CD4-positive, CD25-positive, alpha-beta regulatory T cell (primary cell): ENCODE results near the gene RPS4Y1. TPM values are rescaled to one million over a fixed set of nuclear protein-coding genes. Genes with fewer than 3 reads are reported as not detected.

Source experiments
- ATAC-seq, 2 donors: fragments of 150-1000 bp; cut with Tn5 transposase; one replicate each; pipeline ENCODE4 v1.10.0; 2021; ENCODE audit warnings: low read depth in 2 of 2, moderate number of reproducible peaks in 2 of 2, moderate library complexity in 1 of 2
- DNase-seq, 3 donors: peaks; one replicate each; pipeline versions ENCODE4 v3.0.0 to v3.0.0-alpha.2; 2012 to 2022; ENCODE audit warnings: mixed read lengths in 1 of 3
- H3K27ac ChIP-seq: one replicate; pipeline ENCODE4 v1.7.0; 2013; ENCODE audit warnings: mild to moderate bottlenecking, low read length; ENCODE audit not compliant: insufficient read depth, poor library complexity, severe bottlenecking
- H3K27me3 ChIP-seq: one replicate; pipeline ENCODE4 v1.7.0; 2013; ENCODE audit warnings: low read length; ENCODE audit not compliant: control insufficient read depth, insufficient read depth
- H3K36me3 ChIP-seq: one replicate; pipeline ENCODE4 v1.7.0; 2013; ENCODE audit warnings: mild to moderate bottlenecking, low read length, moderate library complexity; ENCODE audit not compliant: control insufficient read depth, insufficient read depth
- H3K4me1 ChIP-seq: 2 replicates; pipeline ENCODE4 v1.7.0; 2013; ENCODE audit warnings: mild to moderate bottlenecking, low read length; ENCODE audit not compliant: insufficient read depth, control insufficient read depth, poor library complexity, severe bottlenecking
- H3K4me3 ChIP-seq: one replicate; pipeline ENCODE4 v1.7.0; 2013; ENCODE audit warnings: low read depth, mild to moderate bottlenecking, low read length, moderate library complexity
- H3K9me3 ChIP-seq, 2 experiments: 1 replicate in 1 of 2; 2 replicates in 1 of 2; pipeline ENCODE4 v1.7.0; 2013; ENCODE audit warnings: low read length in 2 of 2, mild to moderate bottlenecking in 1 of 2, moderate library complexity in 1 of 2; ENCODE audit not compliant: control insufficient read depth in 2 of 2
- H3K27ac Mint-ChIP-seq, 3 donors: one replicate each; pipeline ENCODE4 v1.8.0; 2020 to 2022; ENCODE audit warnings: mild to moderate bottlenecking in 3 of 3, mixed read lengths in 3 of 3, moderate library complexity in 2 of 3
- H3K27me3 Mint-ChIP-seq: one replicate; pipeline ENCODE4 v1.8.0; 2022; ENCODE audit warnings: mild to moderate bottlenecking, mixed read lengths
- H3K36me3 Mint-ChIP-seq: one replicate; pipeline ENCODE4 v1.8.0; 2020; ENCODE audit warnings: mixed read lengths
- H3K4me1 Mint-ChIP-seq, 4 donors: one replicate each; pipeline ENCODE4 v1.8.0; 2020 to 2022; ENCODE audit warnings: mixed read lengths in 4 of 4, mild to moderate bottlenecking in 1 of 4
- H3K4me3 Mint-ChIP-seq, 4 donors: one replicate each; pipeline ENCODE4 v1.8.0; 2020 to 2022; ENCODE audit warnings: mild to moderate bottlenecking in 4 of 4, mixed read lengths in 4 of 4, moderate library complexity in 3 of 4
- H3K9me3 Mint-ChIP-seq, 7 donors: one replicate each; pipeline ENCODE4 v1.8.0; 2020 to 2022; ENCODE audit warnings: mixed read lengths in 7 of 7, mild to moderate bottlenecking in 3 of 7, moderate library complexity in 2 of 7
- polyA plus RNA-seq, 4 donors: library from polyadenylated mRNA; unstranded; fragments of 300-500 nt; fragmentation: Illumina TruSeq; gene quantifications; one replicate each; pipeline ENCODE4 v1.2.3, GENCODE V29; 2021
- total RNA-seq: library from RNA; stranded (reverse); gene quantifications from one replicate; pipeline ENCODE4 v1.2.3, GENCODE V29; 2022

Gene RPS4Y1
- total and polyA plus RNA-seq, 5 donors from 2014 or later = 435 TPM; not detected in 4

- Histone ChIP-seq H3K4me3 (no peak overlapping the region), H3K36me3 (no peaks in the 10 kb centered on the region), H3K9me3 (no peaks in the 10 kb centered on the region), H3K27ac (no peak overlapping the region), H3K27me3 (no peaks in the 10 kb centered on the region), H3K4me1 (peaks cover 2% of the 10 kb centered on the region)
- Mint-ChIP-seq H3K4me1 (peaks cover 0 to 11% (median 4%) of the 10 kb centered on the region in 4 donors), H3K36me3 (no peaks in the 10 kb centered on the region), H3K27me3 (no peaks in the 10 kb centered on the region), H3K4me3 (no peak overlapping the region), H3K9me3 (peaks cover 0 to 4% (median 0%) of the 10 kb centered on the region in 7 donors), H3K27ac (no peak overlapping the region)
- ATAC-seq (no peak), DNase-seq (no peak)
These were observed 42.2 kb downstream of the RPS4Y1 start for GRCh38 chrY:2883561-2883960.

GRCh38 chrY:2885880-2886279 is 44.5 kb downstream of the RPS4Y1 start:
- ATAC-seq (no peak), DNase-seq (no peak)
- Histone ChIP-seq H3K4me3 (no peak overlapping the region), H3K27me3 (no peaks in the 10 kb centered on the region), H3K36me3 (no peaks in the 10 kb centered on the region), H3K27ac (no peak overlapping the region), H3K9me3 (no peaks in the 10 kb centered on the region), H3K4me1 (peaks cover 2% of the 10 kb centered on the region)
- H3K36me3 Mint-ChIP-seq = no peaks in the 10 kb centered on the region
- H3K27ac Mint-ChIP-seq = no peak overlapping the region
- H3K4me3 Mint-ChIP-seq = no peak overlapping the region
- H3K4me1 Mint-ChIP-seq = peaks cover 0 to 11% (median 4%) of the 10 kb centered on the region in 4 donors
- peaks cover 0 to 4% (median 0%) of the 10 kb centered on the region in 7 donors for H3K9me3 Mint-ChIP-seq
- no peaks in the 10 kb centered on the region for H3K27me3 Mint-ChIP-seq

- Histone ChIP-seq H3K36me3 (no peaks in the 10 kb centered on the region), H3K27me3 (no peaks in the 10 kb centered on the region), H3K4me1 (peaks cover 2% of the 10 kb centered on the region), H3K9me3 (no peaks in the 10 kb centered on the region), H3K4me3 (no peak overlapping the region), H3K27ac (no peak overlapping the region)
- Mint-ChIP-seq H3K4me1 (peaks cover 0 to 11% (median 4%) of the 10 kb centered on the region in 4 donors), H3K9me3 (no peaks in the 10 kb centered on the region), H3K27ac (no peak overlapping the region), H3K36me3 (no peaks in the 10 kb centered on the region), H3K4me3 (peak overlapping the region in 1 of 4 donors; percentile 48), H3K27me3 (no peaks in the 10 kb centered on the region)
- no peak for ATAC-seq
- DNase-seq = no peak
These were observed 46.0 kb downstream of the RPS4Y1 start for GRCh38 chrY:2887386-2887785.

GRCh38 chrY:2887955-2888354 is 46.6 kb downstream of the RPS4Y1 start:
- H3K4me3 ChIP-seq = no peak overlapping the region

GRCh38 chrY:2893471-2893870 is 52.1 kb downstream of the RPS4Y1 start:
- Histone ChIP-seq H3K27me3 (no peaks in the 10 kb centered on the region), H3K4me1 (no peaks in the 10 kb centered on the region), H3K4me3 (no peak overlapping the region), H3K27ac (no peak overlapping the region), H3K36me3 (no peaks in the 10 kb centered on the region), H3K9me3 (no peaks in the 10 kb centered on the region)
- no peaks in the 10 kb centered on the region for H3K27me3 Mint-ChIP-seq
- H3K36me3 Mint-ChIP-seq = no peaks in the 10 kb centered on the region
- H3K27ac Mint-ChIP-seq = no peak overlapping the region
- H3K9me3 Mint-ChIP-seq = no peaks in the 10 kb centered on the region
- no peak for DNase-seq
- ATAC-seq = no peak
- H3K4me1 Mint-ChIP-seq = no peaks in the 10 kb centered on the region
- no peak overlapping the region for H3K4me3 Mint-ChIP-seq

More at GRCh38 chrY:2887955-2888354, 46.6 kb downstream of the RPS4Y1 start:
- H3K9me3 ChIP-seq = no peaks in the 10 kb centered on the region
- no peaks in the 10 kb centered on the region for H3K27me3 ChIP-seq
- ATAC-seq = no peak
- no peaks in the 10 kb centered on the region for H3K9me3 Mint-ChIP-seq
- peaks cover 0 to 11% (median 4%) of the 10 kb centered on the region in 4 donors for H3K4me1 Mint-ChIP-seq
- H3K27me3 Mint-ChIP-seq = no peaks in the 10 kb centered on the region
- no peak for DNase-seq
- H3K36me3 ChIP-seq = no peaks in the 10 kb centered on the region
- H3K27ac Mint-ChIP-seq = no peak overlapping the region
- no peak overlapping the region for H3K27ac ChIP-seq
- H3K36me3 Mint-ChIP-seq = no peaks in the 10 kb centered on the region
- peaks cover 2% of the 10 kb centered on the region for H3K4me1 ChIP-seq
- peak overlapping the region in 1 of 4 donors; percentile 48 for H3K4me3 Mint-ChIP-seq

- Mint-ChIP-seq H3K4me3 (no peak overlapping the region), H3K27ac (no peak overlapping the region), H3K36me3 (no peaks in the 10 kb centered on the region), H3K9me3 (no peaks in the 10 kb centered on the region), H3K4me1 (no peaks in the 10 kb centered on the region), H3K27me3 (peaks cover 5% of the 10 kb centered on the region)
- ATAC-seq = no peak
- Histone ChIP-seq H3K4me3 (no peak overlapping the region), H3K27ac (no peak overlapping the region), H3K27me3 (no peaks in the 10 kb centered on the region), H3K36me3 (no peaks in the 10 kb centered on the region), H3K4me1 (no peaks in the 10 kb centered on the region), H3K9me3 (no peaks in the 10 kb centered on the region)
- no peak for DNase-seq
These were observed 54.6 kb downstream of the RPS4Y1 start for GRCh38 chrY:2896050-2896449.

- H3K4me3 Mint-ChIP-seq = no peak overlapping the region
- no peaks in the 10 kb centered on the region for H3K36me3 Mint-ChIP-seq
- Histone ChIP-seq H3K27ac (no peak overlapping the region), H3K4me3 (no peak overlapping the region), H3K27me3 (no peaks in the 10 kb centered on the region), H3K4me1 (no peaks in the 10 kb centered on the region), H3K36me3 (no peaks in the 10 kb centered on the region), H3K9me3 (no peaks in the 10 kb centered on the region)
- no peak for DNase-seq
- no peaks in the 10 kb centered on the region for H3K4me1 Mint-ChIP-seq
- H3K27me3 Mint-ChIP-seq = no peaks in the 10 kb centered on the region
- no peak overlapping the region for H3K27ac Mint-ChIP-seq
- no peak for ATAC-seq
- peaks cover 0 to 3% (median 0%) of the 10 kb centered on the region in 7 donors for H3K9me3 Mint-ChIP-seq
These were observed 66.0 kb downstream of the RPS4Y1 start for GRCh38 chrY:2907356-2907755.

GRCh38 chrY:2913066-2913815 is 71.8 kb downstream of the RPS4Y1 start:
- peak overlapping the region in 1 of 4 donors; percentile 32 for H3K4me3 Mint-ChIP-seq
- peaks cover 4% of the 10 kb centered on the region for H3K27me3 Mint-ChIP-seq
- H3K27ac Mint-ChIP-seq = no peak overlapping the region
- H3K27me3 ChIP-seq = no peaks in the 10 kb centered on the region
- DNase-seq = no peak
- no peaks in the 10 kb centered on the region for H3K4me1 ChIP-seq
- H3K9me3 ChIP-seq = no peaks in the 10 kb centered on the region
- no peak overlapping the region for H3K4me3 ChIP-seq
- no peaks in the 10 kb centered on the region for H3K36me3 ChIP-seq
- peak; percentile 43 to 71 for ATAC-seq
- H3K4me1 Mint-ChIP-seq = peaks cover 0 to 2% (median 0%) of the 10 kb centered on the region in 4 donors
- H3K36me3 Mint-ChIP-seq = no peaks in the 10 kb centered on the region
- H3K27ac ChIP-seq = no peak overlapping the region
- H3K9me3 Mint-ChIP-seq = peaks cover 0 to 5% (median 0%) of the 10 kb centered on the region in 7 donors
